ENCODE data around the gene SMIM24. TPM values are rescaled to one million over a fixed set of nuclear protein-coding genes. Genes with fewer than 3 reads are reported as not detected.

Gene SMIM24
- total RNA-seq, 1 experiment from 2014 or later = 1.9 TPM

- H3K4me2 ChIP-seq (ENCODE audit: insufficient read depth, insufficient read length, low read length) = no peak overlapping the region
- peaks cover 17% of the 10 kb centered on the region for H3K27me3 Mint-ChIP-seq (ENCODE audit: low read depth)
- no peak overlapping the region for H3K4me3 Mint-ChIP-seq
- no peak overlapping the region for H3K23ac ChIP-seq (ENCODE audit: insufficient read length, low read depth, low read length)
- no peaks in the 10 kb centered on the region; a peak in 1 of 5 replicates for H3K9me3 Mint-ChIP-seq
- no peak overlapping the region for H3K9ac ChIP-seq (ENCODE audit: extremely low read depth, insufficient read length, low read length)
- H3T11ph ChIP-seq (ENCODE audit: low read length) = no peak overlapping the region
- H3K36me3 Mint-ChIP-seq (ENCODE audit: insufficient read depth in 1 of 3, low read depth in 3 of 3) = no peaks in the 10 kb centered on the region
- no peaks in the 10 kb centered on the region for H3K79me2 ChIP-seq (ENCODE audit: insufficient read depth, low read length)
- peaks cover 4% of the 10 kb centered on the region for H3K23me2 ChIP-seq (ENCODE audit: insufficient read length, low read depth, low read length, poor library complexity, severe bottlenecking)
- H3K27me3 ChIP-seq (ENCODE audit: insufficient read depth, low read length) = no peaks in the 10 kb centered on the region
- no peak overlapping the region for H3K4ac ChIP-seq (ENCODE audit: low read depth, low read length)
- no peak overlapping the region for H2BK15ac ChIP-seq (ENCODE audit: low read depth, low read length)
- H2AFZ ChIP-seq (ENCODE audit: low read length) = no peak overlapping the region
- no peak overlapping the region for H3K27ac ChIP-seq (ENCODE audit: insufficient read length, low read depth, low read length)
- no peak overlapping the region for H3K14ac ChIP-seq (ENCODE audit: insufficient read depth, low read length)
- no CpG with 5 or more reads among the region's 12 CpGs for WGBS (ENCODE audit: extremely low coverage, insufficient read length, low lambda C conversion rate)
- no peaks in the 10 kb centered on the region for H3K9me3 ChIP-seq (ENCODE audit: control insufficient read depth, low read depth, low read length)
- DNase-seq = no peak
- no peak overlapping the region for H2BK20ac ChIP-seq (ENCODE audit: low read depth, low read length, poor library complexity, severe bottlenecking)
- H2AK5ac ChIP-seq (ENCODE audit: insufficient read length, low read length) = no peak overlapping the region
- no peaks in the 10 kb centered on the region for H4K20me1 ChIP-seq (ENCODE audit: control insufficient read depth, insufficient read depth, insufficient read length)
- H3K18ac ChIP-seq (ENCODE audit: insufficient read length, low read depth, low read length) = no peak overlapping the region
- H4K8ac ChIP-seq (replicated peaks; ENCODE audit: insufficient read length, low read depth, low read length) = no peak overlapping the region
- no peaks in the 10 kb centered on the region for H3K79me1 ChIP-seq (ENCODE audit: insufficient read depth, low read depth, low read length, poor library complexity, severe bottlenecking)
- H2BK120ac ChIP-seq (ENCODE audit: low read depth, low read length, poor library complexity, severe bottlenecking) = no peak overlapping the region
- no peak for TF ChIP-seq CTCF (conservative IDR thresholded peaks at IDR 0.05)
- no peak overlapping the region for H4K91ac ChIP-seq (ENCODE audit: insufficient read length, low read depth, low read length)
- no peak overlapping the region for H3K56ac ChIP-seq (ENCODE audit: insufficient read length, low read depth, low read length)
- no peak overlapping the region for H4K5ac ChIP-seq (ENCODE audit: insufficient read length, low read depth, low read length)
- H3K4me1 ChIP-seq (ENCODE audit: insufficient read depth, low read length) = no peaks in the 10 kb centered on the region
- no peak overlapping the region for H3K27ac Mint-ChIP-seq
- no peak overlapping the region for H2BK12ac ChIP-seq (ENCODE audit: insufficient read length, low read depth, low read length)
- no peak overlapping the region for H2BK5ac ChIP-seq (ENCODE audit: insufficient read length, low read length)
- peaks cover 8% of the 10 kb centered on the region in 2 experiments for H3K4me1 Mint-ChIP-seq
These were observed 47.0 kb downstream of the SMIM24 start for GRCh38 chr19:3433313-3433712.

Data from H9 (cell line).